Ramos (cell line): ENCODE results near the gene SH2D1A.
"Not testable (repeated sequence)": the region's sequence is repeated elsewhere in the genome, so short reads cannot be mapped to it uniquely, and the experiment has no call there.

Experiments
- in situ Hi-C: fragments of 300-500 bp; cut with MboI; formaldehyde crosslinking; loops from one replicate; pipeline ENCODE4 v1.14.3; 2022; ENCODE audit warnings: low sequenced_read_pairs; ENCODE audit not compliant: unreplicated experiment

SH2D1A gene

GRCh38 chrX:124346117-124346876 lies at the start of gene SH2D1A:
Gene SH2D1A, plus strand, starts transcription at chrX:124346563. Its CDS starts 80 bp downstream, at chrX:124346643.
- in situ Hi-C loops = no loop called here

GRCh38 chrX:124299323-124299722 lies 47.0 kb upstream of the SH2D1A start:
- in situ Hi-C loops = not testable (repeated sequence)

- in situ Hi-C loops = no loop called here
These were observed 46.0 kb upstream of the SH2D1A start for GRCh38 chrX:124300405-124300804.

- in situ Hi-C loops = no loop called here
These were observed 39.0 kb upstream of the SH2D1A start for GRCh38 chrX:124307253-124307907.

GRCh38 chrX:124325732-124326131 lies 20.6 kb upstream of the SH2D1A start:
- in situ Hi-C loops = no loop called here

GRCh38 chrX:124328765-124329164 lies 17.6 kb upstream of the SH2D1A start:
- in situ Hi-C loops = no loop called here

GRCh38 chrX:124332481-124333424 lies 13.6 kb upstream of the SH2D1A start, which contains the start of gene TEX13D:
Gene TEX13D, plus strand, starts transcription at chrX:124332660. Its CDS starts 258 bp downstream, at chrX:124332918.
- in situ Hi-C loops = no loop called here

DNA sequence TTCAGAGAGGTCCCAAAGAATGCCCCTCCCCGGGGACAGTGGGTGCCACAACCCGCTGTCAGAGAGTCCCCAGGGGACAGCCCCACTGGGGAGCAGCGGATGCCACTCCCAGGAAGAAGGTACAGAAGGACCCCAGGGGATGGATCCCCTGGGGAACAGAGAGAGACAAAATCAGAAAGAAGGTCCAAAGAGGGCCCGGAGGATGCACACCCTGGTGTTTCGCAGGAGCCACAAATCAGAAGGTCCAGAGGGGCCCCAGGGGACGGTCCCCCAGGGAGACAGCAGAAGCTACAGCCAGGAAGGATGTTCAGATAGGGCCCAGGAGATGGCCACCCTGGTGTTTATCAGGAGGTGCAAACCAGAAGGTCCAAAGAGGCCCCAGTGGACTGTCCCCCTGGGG lies 12.5 kb upstream of the SH2D1A start:
- in situ Hi-C loops = no loop called here

DNA sequence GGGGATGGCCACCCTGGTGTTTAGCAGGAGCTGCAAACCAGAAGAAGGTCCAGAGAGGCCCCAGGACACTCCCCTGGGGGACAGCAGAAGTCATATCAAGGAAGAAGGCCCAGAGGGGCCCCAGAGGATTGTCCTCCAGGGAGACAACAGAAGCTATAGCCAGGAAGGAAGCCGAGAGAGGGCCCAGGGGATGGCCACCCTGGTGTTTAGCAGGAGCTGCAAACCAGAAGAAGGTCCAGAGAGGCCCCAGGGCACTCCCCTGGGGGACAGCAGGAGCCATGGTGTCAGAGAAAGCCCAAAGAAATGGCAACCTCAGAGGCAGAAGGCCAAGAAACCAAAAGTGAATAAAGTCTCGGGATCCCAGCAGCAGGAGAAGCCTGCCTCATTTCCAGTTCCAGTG lies 11.8 kb upstream of the SH2D1A start:
- in situ Hi-C loops = not testable (repeated sequence)

DNA sequence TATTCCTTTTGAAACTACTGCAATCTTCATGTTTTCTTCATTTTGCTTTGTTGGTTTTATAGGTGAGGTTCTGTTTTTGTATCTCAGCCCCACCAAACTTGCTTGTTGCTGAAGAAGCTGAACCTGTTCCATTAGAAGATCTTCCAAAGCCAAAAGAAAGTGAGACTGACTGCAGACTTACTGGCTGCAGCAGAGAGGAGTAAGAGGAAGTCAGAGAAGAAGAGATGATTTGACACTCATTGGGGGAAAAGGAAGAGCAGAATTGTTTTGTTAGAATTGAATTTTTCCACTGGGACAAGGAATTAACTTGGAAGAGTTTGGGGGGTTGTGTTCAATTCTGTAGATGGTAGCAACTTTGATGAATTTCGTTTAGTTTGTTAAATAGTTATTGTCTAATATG lies 10.8 kb upstream of the SH2D1A start:
- in situ Hi-C loops = no loop called here

DNA sequence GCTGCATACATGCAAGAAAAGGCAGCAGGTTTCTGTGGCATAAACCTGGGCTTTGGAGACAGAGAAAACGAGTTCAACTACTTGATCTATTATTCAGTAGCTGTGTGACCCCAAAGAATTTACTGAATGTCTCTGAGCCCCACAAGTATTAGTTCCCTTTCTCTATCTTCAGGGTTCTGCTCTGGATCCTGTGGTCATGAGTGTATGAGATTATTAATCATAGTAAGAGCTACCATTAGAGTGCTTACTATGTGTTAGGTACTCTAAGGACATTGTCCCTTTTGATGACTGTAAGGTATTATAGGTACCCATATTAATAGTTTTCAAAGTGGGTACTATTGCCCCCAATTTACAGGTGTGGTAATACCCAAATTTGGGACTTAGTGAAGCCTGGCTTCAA lies 8.4 kb upstream of the SH2D1A start:
- in situ Hi-C loops = no loop called here

DNA sequence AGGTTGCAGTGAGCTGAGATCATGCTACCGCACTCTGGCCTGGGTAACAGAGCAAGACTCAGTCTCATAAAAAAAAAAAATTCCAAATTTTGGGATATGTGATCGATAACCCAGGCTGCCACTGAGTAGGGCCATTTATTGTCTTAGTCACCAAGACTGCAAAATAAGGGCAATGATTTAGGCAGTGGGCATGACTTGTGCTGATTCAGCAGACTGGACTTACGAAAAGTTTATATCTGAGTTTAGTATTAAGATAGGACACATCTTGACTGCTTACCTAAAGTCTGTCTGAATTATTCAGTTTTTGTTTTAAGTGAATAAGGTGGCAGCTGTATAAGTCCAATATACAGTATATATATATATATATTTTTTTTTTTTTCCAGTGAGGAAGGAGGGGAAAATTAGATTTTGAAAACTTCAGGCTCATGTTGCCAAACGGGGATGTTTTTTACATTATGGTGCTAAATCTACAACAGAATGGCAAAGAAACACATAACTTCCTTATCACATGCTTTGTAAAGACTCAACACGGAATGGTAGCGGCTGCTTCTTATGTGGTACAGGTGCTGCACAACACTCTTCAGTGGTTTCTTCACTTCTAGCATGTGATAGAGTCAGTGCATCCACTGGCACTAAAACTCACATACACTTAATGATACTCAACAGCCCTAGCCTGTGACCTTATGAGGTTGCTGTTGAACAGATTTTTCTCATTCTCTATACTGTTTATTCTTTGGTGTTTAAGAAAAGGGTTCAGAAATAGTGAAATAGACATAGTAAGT lies 7.4 kb upstream of the SH2D1A start:
- in situ Hi-C loops = no loop called here

- in situ Hi-C loops = no loop called here
These were observed 4.8 kb upstream of the SH2D1A start for GRCh38 chrX:124341396-124342132.

DNA sequence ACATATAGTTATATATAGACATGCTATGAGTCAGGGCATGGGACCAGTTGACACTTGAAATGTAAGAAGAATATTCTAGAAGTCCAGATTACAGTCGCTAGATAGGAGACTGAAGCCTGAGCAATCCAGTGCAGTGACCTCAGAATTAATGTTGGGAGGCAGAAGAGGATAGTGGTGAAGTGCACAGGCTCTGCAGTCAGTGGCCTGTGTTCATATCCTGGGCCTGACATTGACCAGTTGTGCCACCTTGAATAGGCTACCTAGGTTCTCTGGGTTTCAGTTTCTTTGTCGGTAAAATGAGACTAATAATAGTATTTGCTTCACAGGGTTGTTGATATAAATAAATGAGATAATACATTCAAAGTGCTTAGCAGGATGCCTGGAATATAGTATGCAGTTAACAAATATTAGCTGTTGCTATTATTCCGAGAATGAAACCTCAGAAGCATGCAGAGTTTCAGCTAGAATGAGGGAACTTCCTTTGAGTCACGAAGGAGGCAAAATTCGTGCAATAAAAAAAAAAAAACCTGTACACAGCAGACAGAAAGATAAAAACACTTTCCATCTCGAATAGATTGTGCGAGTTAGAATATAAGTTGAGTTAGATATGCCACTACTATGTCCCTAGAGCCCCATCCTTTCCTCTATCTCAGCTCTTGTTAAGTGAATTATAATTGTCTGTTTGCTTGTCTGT lies 4.0 kb upstream of the SH2D1A start:
- in situ Hi-C loops = no loop called here

DNA sequence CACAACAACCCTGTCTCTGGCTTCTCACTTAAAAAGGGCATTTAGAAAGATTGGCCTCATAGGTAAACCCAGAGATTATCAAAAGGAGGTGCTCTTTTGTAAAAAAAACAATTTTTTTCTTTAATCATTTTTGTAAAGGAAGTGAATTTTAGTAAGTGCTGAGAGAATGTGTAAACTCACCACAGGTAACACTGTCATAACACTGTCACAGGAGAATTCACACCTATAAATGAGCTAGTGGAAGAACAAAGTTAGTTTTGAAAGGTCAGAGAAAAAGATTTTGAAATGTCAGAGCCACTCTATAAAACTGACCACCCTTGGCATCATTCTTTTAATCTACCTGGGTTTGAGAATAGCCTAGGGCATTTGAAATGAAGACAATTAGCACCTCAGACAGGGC lies 3.3 kb upstream of the SH2D1A start:
- in situ Hi-C loops = no loop called here

DNA sequence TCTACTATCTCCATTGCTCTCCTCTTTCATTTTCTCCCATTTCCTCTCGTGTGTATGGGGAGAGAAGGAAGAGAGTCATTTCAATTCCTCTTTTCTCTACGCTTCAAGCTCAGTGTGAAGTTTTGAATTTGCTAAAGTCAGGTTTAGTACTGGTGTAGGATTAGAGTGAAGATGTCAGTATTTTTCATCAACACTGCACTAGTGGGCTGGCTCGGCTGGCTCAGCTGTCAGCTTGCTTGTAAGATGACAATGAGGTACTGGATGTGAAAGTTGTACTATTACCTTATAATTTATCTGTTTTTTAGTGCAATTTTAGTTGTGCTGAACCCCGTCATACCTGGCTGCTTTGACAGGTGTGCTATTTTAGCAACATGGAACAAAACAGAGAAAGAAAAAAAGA lies 2.1 kb upstream of the SH2D1A start:
- in situ Hi-C loops = no loop called here

DNA sequence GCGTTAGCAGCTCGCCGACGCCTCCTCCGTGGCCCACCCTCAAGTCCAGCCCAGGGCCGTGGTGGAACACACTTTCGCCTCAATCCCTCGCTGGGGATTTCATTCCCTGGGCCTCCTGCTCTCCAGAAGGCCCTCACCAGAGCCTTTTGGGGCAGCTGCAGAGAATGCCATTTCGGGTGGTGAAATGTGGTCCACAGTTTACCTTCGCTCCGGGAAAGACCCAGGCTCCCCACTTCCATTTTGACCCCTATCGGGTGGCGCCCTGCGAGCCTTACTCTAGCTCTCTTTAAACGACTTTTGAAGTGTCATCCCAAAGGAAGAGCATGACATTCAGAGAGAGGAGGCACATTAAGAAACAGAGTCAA lies 496 bp downstream of the SH2D1A start:
- in situ Hi-C loops = no loop called here

DNA sequence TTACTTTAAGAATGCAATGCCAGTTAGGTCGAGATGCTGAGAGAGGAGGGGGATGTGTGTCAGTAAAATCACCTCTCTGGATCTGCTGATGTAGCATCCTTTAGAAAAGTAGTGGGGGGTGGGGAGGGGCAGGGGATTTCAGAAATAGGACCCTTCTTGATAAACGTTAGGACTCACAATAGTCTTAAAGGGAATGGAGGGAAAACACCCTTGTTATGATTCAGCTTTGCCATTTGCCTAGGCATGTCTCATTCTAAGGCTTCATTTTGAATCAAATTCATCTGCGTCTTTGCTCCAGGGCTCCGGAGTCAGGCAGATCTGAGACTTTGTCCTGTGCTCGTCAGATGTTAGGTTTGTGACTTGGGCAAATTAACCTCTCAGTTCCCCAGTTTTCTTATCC lies 879 bp downstream of the SH2D1A start:
- in situ Hi-C loops = no loop called here

- in situ Hi-C loops = no loop called here
These were observed 1.8 kb downstream of the SH2D1A start for GRCh38 chrX:124348182-124348581.
